H1 (cell line): ENCODE data around the gene SIAH3. TPM values are rescaled to one million over a fixed set of nuclear protein-coding genes. Genes with fewer than 3 reads are reported as not detected.

Source experiments
- CTCF ChIA-PET: fragments of 300-600 bp; sonication (Branson Sonifier 250); formaldehyde crosslinking; loops from one replicate; lab custom pipeline; 2021; ENCODE audit not compliant: partially characterized antibody; lab: Charles Lee
- POLR2A ChIA-PET: fragments of 300-600 bp; sonication (Branson Sonifier 250); formaldehyde crosslinking; loops from one replicate; lab custom pipeline; 2021; ENCODE audit warnings: inconsistent platforms; ENCODE audit not compliant: partially characterized antibody; lab: Charles Lee
- DNase-seq, 2 experiments: peaks; one replicate each; pipeline versions ENCODE4 v3.0.0 to v3.0.0-alpha.2; 2010 to 2022; ENCODE audit warnings: low spot score in 2 of 2, low read depth in 1 of 2, mixed read lengths in 1 of 2
- FAIRE-seq: peaks from 2 replicates; lab custom pipeline; 2011; peaks lifted over from hg19 to GRCh38; lab: Jason Lieb, UNC
- H2AFZ ChIP-seq: 2 replicates; pipeline ENCODE4 v1.8.1; 2012; ENCODE audit warnings: low read length, inconsistent platforms
- H2AK5ac ChIP-seq: 2 replicates; pipeline ENCODE4 v1.6.1; 2013; ENCODE audit warnings: low read depth, low read length
- H2BK120ac ChIP-seq: replicated peaks from 2 replicates; pipeline ENCODE3; 2013; ENCODE audit warnings: low read depth, low read length, inconsistent platforms
- H2BK12ac ChIP-seq: 2 replicates; pipeline ENCODE4 v1.6.1; 2013; ENCODE audit warnings: low read depth, low read length
- H2BK15ac ChIP-seq: 2 replicates; pipeline ENCODE4 v1.6.1; 2013; ENCODE audit warnings: low read length
- H2BK20ac ChIP-seq: 2 replicates; pipeline ENCODE4 v1.6.1; 2013; ENCODE audit warnings: low read length
- H2BK5ac ChIP-seq: 2 replicates; pipeline ENCODE4 v1.6.1; 2013; ENCODE audit warnings: low read depth, low read length
- H3K14ac ChIP-seq: 2 replicates; pipeline ENCODE4 v1.6.1; 2013; ENCODE audit warnings: inconsistent platforms; ENCODE audit not compliant: insufficient read length
- H3K18ac ChIP-seq: 2 replicates; pipeline ENCODE4 v1.6.1; 2013; ENCODE audit warnings: low read length; ENCODE audit errors: extremely low read depth
- H3K23ac ChIP-seq: 2 replicates; pipeline ENCODE4 v1.6.1; 2013; ENCODE audit warnings: inconsistent platforms; ENCODE audit not compliant: insufficient read length
- H3K23me2 ChIP-seq: 2 replicates; pipeline ENCODE4 v1.6.1; 2013; ENCODE audit warnings: low read depth, low read length
- H3K27ac ChIP-seq: 2 replicates; pipeline ENCODE4 v1.6.1; 2011; ENCODE audit warnings: low read depth, low read length, inconsistent platforms
- H3K27me3 ChIP-seq, 4 experiments: replicated peaks in 1 of 4; 1 replicate in 1 of 4; 2 replicates in 3 of 4; pipeline versions ENCODE4 v1.6.1 to v1.8.1; 2011 to 2013; ENCODE audit warnings: low read length in 3 of 4, mild to moderate bottlenecking in 3 of 4, inconsistent platforms in 2 of 4, mixed read lengths in 2 of 4, moderate library complexity in 1 of 4; ENCODE audit not compliant: control insufficient read depth in 3 of 4, insufficient read depth in 3 of 4; ENCODE audit errors: extremely low read depth in 1 of 4
- H3K36me3 ChIP-seq, 4 experiments: 2 replicates each; pipeline versions ENCODE4 v1.6.1 to v1.8.1; 2011 to 2013; ENCODE audit warnings: mild to moderate bottlenecking in 4 of 4, low read length in 3 of 4, moderate library complexity in 2 of 4, control low read depth in 1 of 4, inconsistent platforms in 1 of 4; ENCODE audit not compliant: insufficient read depth in 4 of 4, control insufficient read depth in 2 of 4
- H3K4ac ChIP-seq: replicated peaks from 2 replicates; pipeline ENCODE3; 2013; ENCODE audit warnings: low read length, low read depth, mixed read lengths, inconsistent platforms; ENCODE audit not compliant: insufficient read length
- H3K4me1 ChIP-seq, 4 experiments: replicated peaks in 1 of 4; 1 replicate in 1 of 4; 2 replicates in 3 of 4; pipeline versions ENCODE4 v1.6.1 to v1.8.1; 2011 to 2013; ENCODE audit warnings: low read length in 3 of 4, inconsistent platforms in 2 of 4, mixed read lengths in 1 of 4; ENCODE audit not compliant: insufficient read depth in 4 of 4, control insufficient read depth in 3 of 4
- H3K4me2 ChIP-seq, 2 experiments: 2 replicates each; pipeline versions ENCODE4 v1.6.1 to v1.8.1; 2011 to 2013; ENCODE audit warnings: low read depth in 2 of 2, low read length in 2 of 2, control low read depth in 1 of 2, inconsistent platforms in 1 of 2, mild to moderate bottlenecking in 1 of 2; ENCODE audit not compliant: insufficient read depth in 1 of 2
- H3K4me3 ChIP-seq, 4 experiments: fragments of 200-600, 300-600 bp in 1 of 4; sonication (generic), shearing (Covaris generic), sonication (Bioruptor Twin) in 1 of 4; 2 replicates each; pipeline versions ENCODE4 v1.5.1 to v1.8.1; 2011 to 2016; ENCODE audit warnings: low read length in 4 of 4, low read depth in 3 of 4, control low read depth in 2 of 4, inconsistent platforms in 2 of 4, mild to moderate bottlenecking in 2 of 4, mixed read lengths in 1 of 4, moderate library complexity in 1 of 4; ENCODE audit not compliant: insufficient read depth in 2 of 4; ENCODE audit errors: extremely low read depth in 1 of 4
- H3K56ac ChIP-seq: replicated peaks from 2 replicates; pipeline ENCODE3; 2013; ENCODE audit warnings: low read depth, mild to moderate bottlenecking, mixed read lengths, low read length, inconsistent platforms; ENCODE audit not compliant: insufficient read length
- H3K79me1 ChIP-seq: 2 replicates; pipeline ENCODE4 v1.6.1; 2013; ENCODE audit warnings: low read depth, low read length, control low read depth
- H3K79me2 ChIP-seq, 2 experiments: 2 replicates each; pipeline versions ENCODE4 v1.6.1 to v1.8.1; 2012 to 2013; ENCODE audit warnings: low read length in 2 of 2, mild to moderate bottlenecking in 2 of 2, inconsistent platforms in 1 of 2; ENCODE audit not compliant: insufficient read depth in 2 of 2, control insufficient read depth in 1 of 2
- H3K9ac ChIP-seq, 4 experiments: replicated peaks in 1 of 4; 1 replicate in 1 of 4; 2 replicates in 3 of 4; pipeline versions ENCODE4 v1.6.1 to v1.8.1; 2011 to 2013; ENCODE audit warnings: low read depth in 3 of 4, low read length in 3 of 4, control low read depth in 2 of 4, mild to moderate bottlenecking in 2 of 4, moderate library complexity in 2 of 4, inconsistent platforms in 1 of 4; ENCODE audit errors: extremely low read depth in 1 of 4
- H3K9me3 ChIP-seq, 2 experiments: 2 replicates each; pipeline versions ENCODE4 v1.6.1 to v1.8.1; 2012 to 2013; ENCODE audit warnings: mild to moderate bottlenecking in 2 of 2, moderate library complexity in 2 of 2, control low read depth in 1 of 2, inconsistent platforms in 1 of 2, low read depth in 1 of 2, low read length in 1 of 2, mixed read lengths in 1 of 2; ENCODE audit not compliant: insufficient read depth in 2 of 2
- H4K20me1 ChIP-seq, 2 experiments: replicated peaks in 1 of 2; 2 replicates each; pipeline versions ENCODE3 to v1.8.1; 2011 to 2013; ENCODE audit warnings: inconsistent platforms in 2 of 2, low read length in 2 of 2, mild to moderate bottlenecking in 1 of 2; ENCODE audit not compliant: insufficient read depth in 2 of 2, control insufficient read depth in 1 of 2
- H4K5ac ChIP-seq: 2 replicates; pipeline ENCODE4 v1.6.1; 2013; ENCODE audit warnings: low read length, low read depth, mixed read lengths, inconsistent platforms; ENCODE audit not compliant: insufficient read length
- H4K8ac ChIP-seq: 2 replicates; pipeline ENCODE4 v1.8.0; 2013; ENCODE audit warnings: mild to moderate bottlenecking, moderate library complexity, low read length, inconsistent platforms; ENCODE audit not compliant: insufficient read depth; ENCODE audit errors: extremely low read depth
- H4K91ac ChIP-seq: replicated peaks from 2 replicates; pipeline ENCODE3; 2013; ENCODE audit warnings: low read length, mixed read lengths, inconsistent platforms; ENCODE audit not compliant: insufficient read length
- CBX5 ChIP-seq: fragments of 300-800, 300-1000 bp; sonication (generic); IDR thresholded peaks from 2 replicates; pipeline ENCODE4 v1.7.1; 2016; ENCODE audit warnings: antibody characterized with exemption, low read length, low read depth
- CEBPB ChIP-seq: IDR thresholded peaks from 2 replicates; pipeline ENCODE4 v1.6.1; 2012; ENCODE audit warnings: low read depth, low read length
- CHD2 ChIP-seq: IDR thresholded peaks from 2 replicates; pipeline ENCODE4 v1.6.1; 2012; ENCODE audit warnings: low read length, improper control_type of control experiment
- EZH2 ChIP-seq: fragments of 200-600 bp; sonication (generic); IDR thresholded peaks from 2 replicates; pipeline ENCODE4 v1.7.1; 2012; ENCODE audit warnings: low read depth, mild to moderate bottlenecking, moderate library complexity, low read length, inconsistent platforms; ENCODE audit not compliant: severe bottlenecking
- KDM4A ChIP-seq: IDR thresholded peaks from one replicate; pipeline ENCODE4 v1.7.1; 2012; ENCODE audit warnings: low read depth, mild to moderate bottlenecking, moderate library complexity, low read length, inconsistent platforms; ENCODE audit not compliant: severe bottlenecking
- SP4 ChIP-seq: IDR thresholded peaks from 2 replicates; pipeline ENCODE4 v1.6.1; 2012; ENCODE audit warnings: low read length, inconsistent platforms
- SRF ChIP-seq: IDR thresholded peaks from 2 replicates; pipeline ENCODE4 v1.6.1; 2011; ENCODE audit warnings: mild to moderate bottlenecking, low read depth, low read length, moderate library complexity
- SUZ12 ChIP-seq: fragments of 200-600 bp; sonication (generic); IDR thresholded peaks from 2 replicates; pipeline ENCODE4 v1.6.1; 2012; ENCODE audit warnings: mild to moderate bottlenecking, inconsistent platforms, low read length, moderate library complexity, mixed read lengths
- WGBS, 2 experiments: shearing (Covaris generic) in 1 of 2; methylation state at CpG; one replicate each; pipeline versions ENCODE4 v1.1.6 to v1.1.7; 2013 to 2015; ENCODE audit warnings: low lambda C conversion rate in 2 of 2, mixed read lengths in 2 of 2, inconsistent platforms in 1 of 2, low coverage in 1 of 2, missing lambda C conversion rate in 1 of 2; ENCODE audit not compliant: insufficient replicate concordance in 2 of 2, insufficient coverage in 1 of 2, insufficient read length in 1 of 2; ENCODE audit errors: extremely low coverage in 1 of 2, missing lambda C conversion rate in 1 of 2; 5-methylcytosine and 5-hydroxymethylcytosine counted together
- long read RNA-seq, 2 experiments: library from RNA in 1 of 2; library from capped mRNA in 1 of 2; stranded (forward); transcript quantifications; one replicate each; pipeline ENCODE4 v2.0.0, GENCODE V29; 2021; ENCODE audit warnings: inconsistent platforms in 1 of 2
- polyA minus RNA-seq, 3 experiments: library from RNA; depleted of rRNA, polyadenylated mRNA; stranded (reverse); fragments of >200 nt; gene quantifications; 1 replicate in 2 of 3; 2 replicates in 1 of 3; pipeline ENCODE4 v1.2.3, GENCODE V29; 2011
- polyA plus RNA-seq, 7 experiments: library from polyadenylated mRNA; depleted of rRNA in 3 of 7; stranded (reverse) in 5 of 7; unstranded in 2 of 7; fragments of >200 nt in 5 of 7; fragments of 200-250 nt in 2 of 7; gene quantifications; 1 replicate in 5 of 7; 2 replicates in 1 of 7; 4 replicates in 1 of 7; pipeline versions ENCODE4 v1.2.1 to v1.2.3, GENCODE V29; 2011 to 2013; ENCODE audit warnings: missing spikeins in 2 of 7, mixed read lengths in 2 of 7
- total RNA-seq: library from RNA; stranded (reverse); fragmentation: NEBNext Ultra II Directional; extraction: Animal tissue kit (Norgen Biotek cat#: 25700); gene quantifications from 2 replicates; pipeline ENCODE4 v1.2.1, GENCODE V29; 2021

SIAH3 gene
- total RNA-seq (0.08 and 0.15 TPM in 2 replicates), polyA plus RNA-seq (2011; rRNA removed) (0.11 and 0.17 TPM in 2 replicates), polyA minus RNA-seq (2011; rRNA and poly(A)+ RNA removed) (0.22 TPM in 2 replicates)
- polyA plus RNA-seq (2011; cell fraction: cytosol; rRNA removed), result 0.09 TPM
- 0.10 TPM for polyA plus RNA-seq (2011; cell fraction: nucleus; rRNA removed)
- polyA plus RNA-seq (2012, experiment 1 of 2), result 0.07 to 0.17 TPM (median 0.09 TPM) in 4 replicates
- polyA plus RNA-seq (2012, experiment 2 of 2), result 0.04 TPM
- 0.12 TPM for polyA plus RNA-seq (2013, experiment 1 of 2)
- polyA plus RNA-seq (2013, experiment 2 of 2), result 0.11 TPM
- polyA minus RNA-seq (2011; cell fraction: cytosol; rRNA and poly(A)+ RNA removed), result 0.22 TPM
- 0.20 TPM for polyA minus RNA-seq (2011; cell fraction: nucleus; rRNA and poly(A)+ RNA removed)
- long read RNA-seq, experiment 1, result 0 reads
- long read RNA-seq, experiment 2, result 0 reads

- H2AFZ ChIP-seq, result peak within 1 kb of the TSS; percentile 54
- peaks cover 5 to 15% (median 10%) of the 10 kb centered on the region in 4 experiments for H3K4me1 ChIP-seq
- no peak within 1 kb of the TSS for H4K8ac ChIP-seq
- no peaks in the 10 kb centered on the region for H3K36me3 ChIP-seq
- H2BK15ac ChIP-seq, result no peak within 1 kb of the TSS
- H3K9ac ChIP-seq, result peak within 1 kb of the TSS in 1 of 4 experiments; percentile 31; a peak in 1 of 7 replicates
- H3K23me2 ChIP-seq, result peaks cover 11% of the 10 kb centered on the region
- H4K20me1 ChIP-seq, result no peaks in the 10 kb centered on the region
- no peak within 1 kb of the TSS for H4K5ac ChIP-seq
- H3K27ac ChIP-seq, result no peak within 1 kb of the TSS
- no peak within 1 kb of the TSS for H2BK20ac ChIP-seq
- H2BK5ac ChIP-seq, result no peak within 1 kb of the TSS
- no peak within 1 kb of the TSS for H3K23ac ChIP-seq
- ChIA-PET CTCF (interaction anchor here (1.2 to 1.5 kb wide), 2 partner anchors 44 to 120 kb away, joined by 4 to 8 read pairs; no protein-coding TSS in a partner anchor), POLR2A (interaction anchor here (0.8 kb wide), 1 partner anchor 75 kb away, joined by 3 read pairs; no protein-coding TSS in a partner anchor)
- WGBS, 2 experiments, result 7% methylated on average over 33 of the region's 35 CpGs; no CpG with 5 or more reads in 1 of the 2 experiments
- H3K4me3 ChIP-seq, result peak within 1 kb of the TSS; percentile 32 to 60 (median 46); a peak in 7 of 8 replicates
- FAIRE-seq (no peak), DNase-seq (peak in 1 of 2 experiments; percentile 63)
- H3K9me3 ChIP-seq, result no peaks in the 10 kb centered on the region
- H3K79me2 ChIP-seq, result no peaks in the 10 kb centered on the region
- H3K18ac ChIP-seq, result no peak within 1 kb of the TSS
- no peak within 1 kb of the TSS for H3K14ac ChIP-seq
- H3K56ac ChIP-seq, result no peak within 1 kb of the TSS
- H2BK12ac ChIP-seq, result no peak within 1 kb of the TSS
- H2BK120ac ChIP-seq, result no peak within 1 kb of the TSS
- H3K27me3 ChIP-seq, result peaks cover 3 to 28% (median 16%) of the 10 kb centered on the region in 4 experiments
- H4K91ac ChIP-seq, result no peak within 1 kb of the TSS
- peak within 1 kb of the TSS; percentile 86 to 87 for H3K4me2 ChIP-seq
- no peak within 1 kb of the TSS for H2AK5ac ChIP-seq
- H3K4ac ChIP-seq, result no peak within 1 kb of the TSS
- no peaks in the 10 kb centered on the region for H3K79me1 ChIP-seq
- peak; percentile 45 for TF ChIP-seq EZH2
- TF ChIP-seq CBX5, result no peak
- TF ChIP-seq SRF, result no peak
- no peak for TF ChIP-seq CEBPB
- TF ChIP-seq SP4, result no peak
- TF ChIP-seq SUZ12, result 0 out of 2 replicates have a peak, but pooled peaks have one; percentile 14
- peak; percentile 14; the same call in 1 of the 2 replicates for TF ChIP-seq CHD2
- TF ChIP-seq KDM4A, result peak; percentile 40
These were observed at the start of gene SIAH3 for GRCh38 chr13:45851171-45851921. SIAH3 (minus strand) TSS chr13:45851753; CDS start chr13:45851629, 124 bp downstream.
